A549 (cell line): Measurements from ENCODE around the gene GALP.
"Not testable (repeated sequence)": the region's sequence is repeated elsewhere in the genome, so short reads cannot be mapped to it uniquely, and the experiment has no call there.

Experiments
- CTCF ChIP-seq: fragments of >200 bp; sonication (Bioruptor Twin); formaldehyde crosslinking; IDR thresholded peaks from 3 replicates; pipeline ENCODE4 v1.5.1; 2016
- POLR2A ChIP-seq: IDR thresholded peaks from 2 replicates; pipeline ENCODE4 v1.6.1; 2012; ENCODE audit warnings: mild to moderate bottlenecking, low read length
- RCOR1 ChIP-seq: fragments of 150-350 bp; IDR thresholded peaks from 2 replicates; pipeline ENCODE4 v1.6.1; 2014; ENCODE audit warnings: antibody characterized with exemption, low read length, low read depth

- TF ChIP-seq POLR2A, RCOR1, CTCF: not testable (repeated sequence)
Observed at GRCh38 chr19:56221442-56221841, 45.6 kb downstream of the GALP start.
